ENCODE measurements around the gene MRM1.

MRM1 gene

DNA sequence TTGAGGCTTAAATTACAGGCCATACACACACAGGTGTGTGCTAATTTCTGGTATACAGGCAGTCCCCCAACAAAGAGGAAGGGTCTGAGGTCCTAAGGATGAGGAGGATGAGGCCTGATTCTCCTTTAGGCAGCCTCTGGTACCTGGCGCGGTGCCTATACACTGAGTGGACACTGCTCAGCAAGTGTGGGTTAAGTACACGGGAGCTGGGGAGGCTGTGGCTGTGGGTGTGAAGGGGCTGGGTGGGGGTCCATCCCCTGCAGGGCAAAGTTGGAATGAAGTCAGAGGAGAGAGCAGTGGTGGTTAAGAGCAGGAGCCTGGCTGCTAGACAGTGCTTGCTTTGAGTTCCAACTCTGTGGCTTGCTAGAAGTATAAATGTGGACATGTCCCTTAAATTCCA, 10.9 kb downstream of the MRM1 start:
- Mint-ChIP-seq H3K4me3 (no peak overlapping the region), H3K36me3 (peaks cover 11% of the 10 kb centered on the region), H3K27ac (no peak overlapping the region), H3K4me1 (peaks cover 16% of the 10 kb centered on the region), H3K9me3 (no peaks in the 10 kb centered on the region)
- DNase-seq (ENCODE audit: low spot score in 2 of 2): no peak
- no peak for ATAC-seq

DNA sequence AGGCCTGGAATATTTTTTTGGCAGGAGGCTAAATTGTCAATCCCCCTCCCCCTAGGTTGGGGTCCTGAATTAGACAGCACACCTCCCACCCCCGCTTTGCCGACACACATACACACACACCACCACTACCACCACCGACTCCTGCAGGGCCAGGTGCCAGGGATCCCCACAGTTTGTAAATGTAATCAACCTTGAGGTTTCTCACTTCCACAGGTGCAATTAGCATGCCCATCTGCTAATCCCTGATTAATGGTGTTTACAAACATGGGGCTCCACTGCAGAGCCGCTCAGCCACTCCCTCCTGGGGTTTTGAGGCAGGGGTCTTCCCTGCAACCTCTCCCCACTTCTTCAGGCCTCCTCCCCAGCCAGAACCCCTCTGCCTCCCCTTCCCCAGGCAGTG, 11.8 kb downstream of the MRM1 start:
- Mint-ChIP-seq H3K4me1 (peaks cover 15% of the 10 kb centered on the region), H3K27ac (no peak overlapping the region), H3K9me3 (no peaks in the 10 kb centered on the region), H3K4me3 (no peak overlapping the region), H3K36me3 (peaks cover 3% of the 10 kb centered on the region)
- ATAC-seq (no peak), DNase-seq (ENCODE audit: low spot score in 2 of 2) (no peak)

DNA sequence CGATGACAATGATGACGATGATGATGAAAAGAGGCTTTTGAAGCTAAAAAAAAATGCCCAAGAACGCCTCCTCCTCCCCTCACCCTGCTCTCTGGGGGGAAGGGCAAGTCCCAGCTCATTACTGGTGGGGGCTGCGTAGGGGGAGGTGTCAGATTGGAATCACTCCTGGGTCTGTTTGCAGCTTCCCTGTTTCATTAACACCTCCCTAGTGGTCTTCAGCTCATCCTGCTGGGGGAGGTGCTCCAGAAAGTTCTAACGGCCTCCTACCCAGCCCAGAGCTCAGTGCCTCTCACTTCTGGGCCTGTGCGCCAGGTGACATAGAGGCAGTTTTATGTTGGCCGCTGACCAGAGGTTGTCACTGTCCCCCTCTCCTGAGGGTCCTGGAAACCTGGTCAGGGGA, 12.7 kb downstream of the MRM1 start:
- no peak for ATAC-seq
- DNase-seq (ENCODE audit: low spot score in 2 of 2): no peak
- H3K4me1 Mint-ChIP-seq: peaks cover 11% of the 10 kb centered on the region
- H3K27ac Mint-ChIP-seq: no peak overlapping the region
- no peaks in the 10 kb centered on the region for H3K9me3 Mint-ChIP-seq
- no peak overlapping the region for H3K4me3 Mint-ChIP-seq
- no peaks in the 10 kb centered on the region for H3K36me3 Mint-ChIP-seq

DNA sequence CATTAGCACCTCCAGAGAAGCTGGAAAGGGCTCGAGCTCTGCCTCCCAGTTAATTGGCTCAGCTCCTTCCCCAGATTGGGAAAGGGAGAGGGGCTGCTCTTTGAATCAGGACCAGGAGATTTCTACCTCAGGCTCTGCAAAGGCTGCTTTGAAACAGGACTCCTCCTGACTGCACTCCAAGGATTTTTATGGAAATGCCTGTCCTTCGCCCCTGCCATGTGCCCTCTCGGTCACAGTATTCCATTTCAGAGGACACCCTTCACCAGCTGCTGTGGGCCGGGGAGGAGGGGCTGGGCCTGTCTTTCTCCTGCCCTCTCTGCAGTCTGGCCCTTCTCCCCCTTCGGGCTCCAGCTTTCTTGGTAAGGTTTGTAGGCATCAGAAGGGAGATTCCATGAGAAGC, 13.6 kb downstream of the MRM1 start:
- no peak overlapping the region for H3K4me3 Mint-ChIP-seq
- peaks cover 11% of the 10 kb centered on the region for H3K4me1 Mint-ChIP-seq
- H3K27ac Mint-ChIP-seq: no peak overlapping the region
- H3K36me3 Mint-ChIP-seq: no peaks in the 10 kb centered on the region
- no peaks in the 10 kb centered on the region for H3K9me3 Mint-ChIP-seq
- no peak for DNase-seq (ENCODE audit: low spot score in 2 of 2)
- no peak for ATAC-seq

DNA sequence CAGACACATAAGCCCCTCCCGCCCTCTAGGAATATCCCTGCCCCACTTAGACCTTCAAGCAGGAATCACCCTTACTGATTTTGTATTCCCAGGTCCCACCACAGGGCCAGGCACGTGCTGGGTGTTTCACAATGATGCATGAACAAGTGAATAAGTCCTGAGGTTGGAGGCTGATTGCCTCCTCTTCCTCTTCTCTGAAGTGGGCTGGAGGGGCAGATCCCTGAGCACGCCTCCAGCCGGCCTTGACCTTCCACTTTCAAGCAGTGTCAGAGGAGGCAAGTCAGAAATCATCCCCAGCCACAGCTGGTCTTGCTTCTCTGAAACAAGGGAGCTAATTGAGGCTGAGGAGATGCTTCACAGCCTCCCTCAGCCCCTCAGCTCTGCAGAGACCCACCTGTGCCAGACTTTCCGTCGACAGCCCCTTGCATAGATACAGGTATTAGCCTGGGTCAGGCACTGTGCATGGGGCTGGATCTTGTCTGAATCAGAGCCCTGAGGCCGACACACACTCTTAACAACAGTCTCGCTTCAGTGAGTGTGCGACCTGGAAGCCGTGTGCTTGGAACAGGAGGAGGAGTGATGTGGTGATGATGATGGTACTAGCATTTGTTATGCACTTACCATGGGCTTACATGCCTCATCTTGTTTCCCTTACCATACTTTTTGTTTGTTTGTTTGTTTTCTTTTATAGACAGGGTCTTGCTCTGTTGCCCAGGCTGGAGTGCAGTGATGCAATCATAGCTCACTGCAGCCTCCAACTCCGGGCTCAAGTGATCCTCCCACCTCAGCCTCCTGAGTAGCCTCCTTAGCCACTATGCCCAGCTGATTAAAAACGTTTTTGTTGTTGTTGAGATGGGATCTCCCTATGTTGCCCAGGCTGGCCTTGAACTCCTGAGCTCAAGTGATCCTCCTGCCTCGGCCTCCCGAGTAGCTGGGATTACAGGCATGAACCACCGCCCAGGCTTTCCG, 15.0 kb downstream of the MRM1 start:
- Mint-ChIP-seq H3K4me3 (no peak overlapping the region), H3K4me1 (peaks cover 11% of the 10 kb centered on the region), H3K36me3 (no peaks in the 10 kb centered on the region), H3K27ac (no peak overlapping the region), H3K9me3 (no peaks in the 10 kb centered on the region)
- no peak for ATAC-seq
- DNase-seq (ENCODE audit: low spot score in 2 of 2): no peak

DNA sequence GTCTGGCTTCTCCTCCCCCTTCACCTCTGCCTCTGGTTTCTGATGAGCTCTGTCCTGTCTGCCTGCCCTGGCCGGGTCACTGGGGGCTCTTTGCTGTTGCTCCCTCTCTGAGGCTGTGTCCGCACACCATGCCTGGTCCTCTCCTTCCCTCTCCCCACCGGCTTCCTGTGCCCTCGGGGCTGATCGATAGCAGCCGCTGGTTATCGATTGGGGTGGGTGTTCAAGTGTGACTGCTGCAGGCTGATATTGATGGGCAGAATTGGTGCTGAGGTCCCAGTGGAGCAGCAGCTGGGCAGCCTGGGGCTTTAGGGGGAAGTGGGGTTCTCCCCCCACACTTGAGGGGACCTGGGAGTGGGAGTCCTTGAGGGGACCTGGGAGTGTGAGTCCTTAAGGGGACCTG, 16.4 kb downstream of the MRM1 start:
- no peaks in the 10 kb centered on the region for H3K9me3 Mint-ChIP-seq
- no peak for DNase-seq (ENCODE audit: low spot score in 2 of 2)

DNA sequence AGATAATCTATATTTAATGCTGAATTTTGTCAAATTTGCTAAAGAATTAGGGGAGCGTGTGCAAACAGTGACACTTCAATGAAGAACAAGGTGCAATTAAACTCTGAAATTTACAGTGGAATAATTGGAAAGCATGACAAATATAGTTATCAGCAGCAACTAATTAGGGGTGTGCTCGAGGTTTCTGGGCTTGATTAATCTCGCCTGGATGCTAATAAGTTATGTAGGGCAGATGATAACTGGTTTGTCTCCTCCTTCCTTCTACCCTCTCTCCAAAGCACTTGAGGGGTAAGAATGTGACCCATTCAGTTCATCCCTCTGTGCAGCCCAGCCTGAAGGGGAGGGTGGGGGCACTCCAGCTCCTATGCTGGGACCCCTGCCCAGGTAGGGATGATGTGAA, 21.9 kb downstream of the MRM1 start:
- no peak overlapping the region for H3K27ac Mint-ChIP-seq
- H3K9me3 Mint-ChIP-seq: no peaks in the 10 kb centered on the region
- DNase-seq (ENCODE audit: low spot score in 2 of 2) (no peak), ATAC-seq (no peak)
- no peak overlapping the region for H3K4me3 Mint-ChIP-seq
- no peaks in the 10 kb centered on the region for H3K36me3 Mint-ChIP-seq
- H3K4me1 Mint-ChIP-seq: no peaks in the 10 kb centered on the region

More for the DNA sequence above, 16.4 kb downstream of the MRM1 start:
- Mint-ChIP-seq H3K4me1 (peaks cover 11% of the 10 kb centered on the region), H3K27ac (no peak overlapping the region), H3K36me3 (no peaks in the 10 kb centered on the region), H3K4me3 (no peak overlapping the region)
- ATAC-seq: no peak

DNA sequence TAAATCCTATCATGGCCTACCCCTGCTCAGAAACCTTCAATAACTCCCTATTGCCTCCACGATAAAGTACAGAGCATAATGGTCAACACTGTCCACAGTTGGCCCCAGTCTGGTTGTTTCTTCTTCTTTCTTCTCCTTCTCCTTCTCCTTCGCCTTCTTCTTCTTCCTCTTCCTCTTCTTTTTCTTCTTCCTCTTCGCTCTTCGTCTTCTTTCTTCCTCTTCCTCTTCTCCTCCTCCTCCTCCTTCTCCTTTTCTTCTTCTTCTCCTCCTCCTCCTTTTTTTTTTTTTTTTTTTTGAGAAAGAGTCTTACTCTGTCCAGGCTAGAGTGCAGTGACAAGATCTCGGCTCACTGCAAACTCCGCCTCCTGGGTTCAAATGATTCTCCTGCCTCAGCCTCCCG, 23.8 kb downstream of the MRM1 start:
- Mint-ChIP-seq H3K27ac (peak overlapping the region; percentile 9), H3K36me3 (no peaks in the 10 kb centered on the region), H3K9me3 (no peaks in the 10 kb centered on the region), H3K4me3 (no peak overlapping the region), H3K4me1 (no peaks in the 10 kb centered on the region)
- ATAC-seq (no peak), DNase-seq (ENCODE audit: low spot score in 2 of 2) (no peak)

DNA sequence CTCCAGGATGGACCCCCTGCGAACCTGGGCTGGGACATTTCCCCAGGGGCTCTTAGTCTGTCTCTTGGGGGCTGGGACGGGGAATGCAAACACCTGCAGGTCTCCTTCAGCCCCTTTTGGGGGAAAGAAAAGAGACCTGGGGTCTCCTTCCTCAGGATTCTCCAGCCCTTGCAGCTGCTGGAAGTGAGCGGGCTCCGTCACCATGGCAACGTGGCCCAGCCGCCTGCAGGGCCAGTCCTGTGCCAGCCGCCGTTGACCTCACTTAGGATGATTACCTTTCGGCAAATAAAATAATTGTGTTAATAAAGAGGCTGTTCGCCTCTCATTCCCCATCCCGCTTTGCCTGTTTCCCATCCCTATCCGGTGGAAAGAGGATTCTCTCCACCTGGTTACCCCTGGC, 25.7 kb downstream of the MRM1 start:
- H3K4me3 Mint-ChIP-seq: no peak overlapping the region
- no peaks in the 10 kb centered on the region for H3K36me3 Mint-ChIP-seq
- DNase-seq (ENCODE audit: low spot score in 2 of 2) (no peak), ATAC-seq (no peak)
- no peak overlapping the region for H3K27ac Mint-ChIP-seq
- no peaks in the 10 kb centered on the region for H3K9me3 Mint-ChIP-seq
- H3K4me1 Mint-ChIP-seq: no peaks in the 10 kb centered on the region

DNA sequence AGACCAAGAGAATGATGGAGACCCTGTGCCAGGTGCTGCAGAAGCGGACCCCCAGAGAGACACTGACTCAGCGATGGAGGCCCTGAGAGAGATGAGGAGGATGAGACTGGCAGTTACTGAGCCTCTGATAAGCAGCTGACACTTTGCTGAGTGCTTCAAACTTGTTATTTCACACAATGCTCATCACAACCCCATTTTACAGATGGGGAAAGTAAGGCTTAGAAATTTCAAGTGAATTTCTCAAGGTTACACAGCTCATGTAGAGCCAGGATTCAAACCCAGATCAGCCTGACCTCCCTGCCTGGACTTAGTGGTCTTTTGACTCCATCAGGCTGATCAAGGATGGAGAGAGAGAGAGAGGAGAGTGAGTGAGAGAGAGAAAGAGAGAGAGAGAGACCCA, 27.2 kb downstream of the MRM1 start:
- no peak overlapping the region for H3K27ac Mint-ChIP-seq
- no peak for ATAC-seq
- H3K4me3 Mint-ChIP-seq: no peak overlapping the region
- no peaks in the 10 kb centered on the region for H3K4me1 Mint-ChIP-seq
- H3K36me3 Mint-ChIP-seq: no peaks in the 10 kb centered on the region
- no peak for DNase-seq (ENCODE audit: low spot score in 2 of 2)
- no peaks in the 10 kb centered on the region for H3K9me3 Mint-ChIP-seq

DNA sequence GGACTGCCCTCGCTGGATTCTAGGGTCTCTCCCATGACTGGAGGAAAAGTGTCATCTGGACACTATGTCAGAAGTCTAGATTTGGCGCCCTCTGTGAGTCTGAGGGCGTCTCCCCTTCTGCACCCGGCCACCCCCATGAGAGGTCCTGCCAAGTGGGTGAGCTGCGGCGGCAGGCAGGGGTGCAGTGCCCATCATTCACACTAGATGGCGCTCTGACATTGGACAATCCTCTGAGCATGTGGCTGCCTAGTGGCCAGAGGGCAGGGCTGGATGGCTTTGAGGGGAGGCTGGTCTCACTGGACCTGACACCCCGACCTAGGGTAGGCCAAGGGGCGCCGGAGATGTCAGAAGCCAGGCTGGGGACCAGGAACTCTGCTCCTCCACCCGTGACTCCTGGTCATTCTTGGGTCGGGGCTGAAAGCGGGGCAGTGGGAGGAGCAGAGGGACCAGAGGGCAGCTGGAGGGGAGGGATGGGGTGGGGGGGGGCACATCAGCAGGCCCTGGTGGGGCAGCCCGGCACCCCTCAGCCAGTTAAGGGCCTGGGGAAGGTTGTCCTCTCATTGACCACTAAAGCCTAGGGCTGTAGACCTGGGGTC, 28.0 kb downstream of the MRM1 start:
- no peak overlapping the region for H3K4me3 Mint-ChIP-seq
- ATAC-seq (peak; percentile 86), DNase-seq (ENCODE audit: low spot score in 2 of 2) (peak; percentile 83 to 93)
- H3K9me3 Mint-ChIP-seq: no peaks in the 10 kb centered on the region
- H3K36me3 Mint-ChIP-seq: no peaks in the 10 kb centered on the region
- no peaks in the 10 kb centered on the region for H3K4me1 Mint-ChIP-seq
- no peak overlapping the region for H3K27ac Mint-ChIP-seq

DNA sequence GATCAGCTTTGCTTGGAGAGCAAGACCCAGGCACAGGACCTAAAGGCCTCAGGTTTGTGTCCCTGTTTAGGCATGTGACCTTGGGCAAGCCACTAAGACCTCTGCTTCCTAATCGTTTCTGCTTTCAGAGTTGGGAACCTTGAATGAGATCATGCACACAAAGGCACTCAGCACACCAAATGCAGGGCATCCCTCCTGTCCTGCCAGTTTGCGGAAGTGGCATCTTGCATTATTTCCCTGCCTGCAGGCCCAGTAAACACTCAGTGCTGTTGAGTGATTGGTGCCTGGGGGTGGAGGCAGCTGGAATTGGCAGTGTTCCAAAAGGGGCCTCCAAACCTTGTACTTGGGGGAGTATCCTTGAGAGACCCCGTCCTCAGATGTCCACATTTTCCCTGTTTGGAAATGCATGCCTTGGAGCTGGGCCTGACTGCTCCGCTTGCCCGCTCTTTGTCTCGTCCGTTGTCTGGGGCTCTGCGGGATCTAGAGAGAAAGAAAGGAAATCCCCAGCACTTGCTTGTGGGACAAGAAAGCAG, 28.7 kb downstream of the MRM1 start:
- H3K4me3 Mint-ChIP-seq: no peak overlapping the region
- H3K4me1 Mint-ChIP-seq: no peaks in the 10 kb centered on the region
- H3K9me3 Mint-ChIP-seq: no peaks in the 10 kb centered on the region
- H3K36me3 Mint-ChIP-seq: no peaks in the 10 kb centered on the region
- ATAC-seq (no peak), DNase-seq (ENCODE audit: low spot score in 2 of 2) (no peak)
- H3K27ac Mint-ChIP-seq: no peak overlapping the region

DNA sequence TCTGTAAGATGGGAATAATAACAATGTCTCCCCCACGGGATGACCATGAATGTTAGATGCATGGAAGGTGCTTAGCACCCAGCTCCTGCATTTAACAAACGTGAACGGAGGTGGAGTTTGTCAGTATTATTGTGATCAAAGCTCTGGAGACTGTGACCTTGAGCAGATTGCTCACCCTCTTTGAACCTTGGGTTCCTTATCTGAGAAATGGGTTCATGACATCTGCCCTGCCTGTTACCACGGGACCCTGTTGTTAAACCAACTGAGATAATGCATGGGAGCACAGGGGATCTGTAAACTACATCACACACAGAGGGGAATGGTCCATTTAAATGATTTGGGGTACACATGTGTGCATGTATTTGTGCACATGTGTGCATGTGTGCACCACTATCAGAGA, 29.6 kb downstream of the MRM1 start:
- Mint-ChIP-seq H3K9me3 (no peaks in the 10 kb centered on the region), H3K27ac (no peak overlapping the region), H3K4me1 (no peaks in the 10 kb centered on the region), H3K4me3 (no peak overlapping the region), H3K36me3 (no peaks in the 10 kb centered on the region)
- DNase-seq (ENCODE audit: low spot score in 2 of 2) (no peak), ATAC-seq (no peak)

DNA sequence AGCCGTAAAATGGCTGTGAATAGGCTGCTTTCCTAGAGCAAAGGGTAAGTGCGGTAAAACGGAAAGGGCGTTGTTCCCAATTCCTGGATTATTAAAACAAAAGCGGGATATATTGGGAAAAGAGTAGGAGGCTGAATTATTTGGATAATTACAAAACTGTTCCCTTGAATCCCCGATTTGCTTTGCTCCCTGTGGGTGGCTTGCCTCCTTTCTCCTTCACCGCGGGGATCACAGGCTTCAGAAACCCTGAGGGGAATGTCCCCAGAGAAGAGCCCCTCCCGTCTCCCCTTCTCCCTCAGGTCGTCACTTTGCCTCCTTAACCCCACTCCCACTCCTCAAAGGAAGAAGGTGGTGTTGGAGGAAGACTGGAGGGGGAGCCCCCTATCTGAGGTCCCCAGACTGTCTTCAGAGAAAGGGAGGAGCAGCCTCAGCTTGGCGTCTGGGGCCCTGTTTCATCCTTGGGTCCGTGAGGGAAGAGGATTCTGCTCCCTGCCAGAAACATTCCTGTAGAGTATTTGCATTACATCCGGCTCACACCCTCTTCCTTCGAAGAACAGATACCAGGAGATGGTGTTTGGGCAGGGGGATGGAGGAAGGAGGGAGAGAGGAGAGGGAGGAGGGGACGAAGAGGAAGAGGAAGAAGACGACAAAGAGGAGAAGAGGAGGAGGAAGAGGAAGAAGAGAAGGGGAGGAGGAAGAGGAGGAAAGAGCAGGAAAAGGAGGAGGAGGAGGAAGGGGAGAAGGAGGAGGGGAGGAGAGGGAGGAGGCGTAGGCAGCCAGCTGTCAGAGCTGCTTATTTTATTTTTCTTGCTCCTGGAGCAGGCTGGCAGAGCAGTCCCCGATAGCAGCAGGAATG, 31.8 kb downstream of the MRM1 start:
- no peak overlapping the region for H3K27ac Mint-ChIP-seq
- H3K36me3 Mint-ChIP-seq: no peaks in the 10 kb centered on the region
- no peaks in the 10 kb centered on the region for H3K9me3 Mint-ChIP-seq
- no peaks in the 10 kb centered on the region for H3K4me1 Mint-ChIP-seq
- no peak for ATAC-seq
- no peak for DNase-seq (ENCODE audit: low spot score in 2 of 2)
- H3K4me3 Mint-ChIP-seq: no peak overlapping the region

DNA sequence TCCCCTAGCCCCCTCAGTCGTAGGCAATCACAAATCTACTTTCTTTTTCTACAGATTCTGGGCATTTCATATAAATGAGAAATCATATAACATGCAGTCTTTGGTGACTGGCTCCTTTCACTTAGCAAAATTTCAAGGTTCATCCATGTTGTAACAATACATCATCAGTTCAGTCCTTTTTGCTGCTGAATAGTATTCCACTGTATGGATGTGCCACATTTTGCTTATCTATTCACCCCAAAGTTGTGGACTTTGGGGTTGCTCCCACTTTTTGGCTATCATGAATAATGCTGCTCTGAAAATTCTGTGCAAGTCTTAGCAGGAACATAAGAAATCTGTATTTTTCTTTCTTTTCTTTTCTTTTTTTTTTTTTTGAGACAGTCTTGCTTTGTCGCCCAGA, 39.0 kb downstream of the MRM1 start:
- Mint-ChIP-seq H3K4me1 (peaks cover 19% of the 10 kb centered on the region), H3K9me3 (no peaks in the 10 kb centered on the region), H3K27ac (no peak overlapping the region), H3K36me3 (no peaks in the 10 kb centered on the region), H3K4me3 (no peak overlapping the region)
- DNase-seq (ENCODE audit: low spot score in 2 of 2): no peak
- no peak for ATAC-seq
